Fibroblast of skin of abdomen (primary cell): ENCODE data around the gene GPC5.

ENCODE experiments used
- DNase-seq: peaks from one replicate; pipeline ENCODE4 v3.0.0-alpha.2; 2013

GPC5 gene

DNA sequence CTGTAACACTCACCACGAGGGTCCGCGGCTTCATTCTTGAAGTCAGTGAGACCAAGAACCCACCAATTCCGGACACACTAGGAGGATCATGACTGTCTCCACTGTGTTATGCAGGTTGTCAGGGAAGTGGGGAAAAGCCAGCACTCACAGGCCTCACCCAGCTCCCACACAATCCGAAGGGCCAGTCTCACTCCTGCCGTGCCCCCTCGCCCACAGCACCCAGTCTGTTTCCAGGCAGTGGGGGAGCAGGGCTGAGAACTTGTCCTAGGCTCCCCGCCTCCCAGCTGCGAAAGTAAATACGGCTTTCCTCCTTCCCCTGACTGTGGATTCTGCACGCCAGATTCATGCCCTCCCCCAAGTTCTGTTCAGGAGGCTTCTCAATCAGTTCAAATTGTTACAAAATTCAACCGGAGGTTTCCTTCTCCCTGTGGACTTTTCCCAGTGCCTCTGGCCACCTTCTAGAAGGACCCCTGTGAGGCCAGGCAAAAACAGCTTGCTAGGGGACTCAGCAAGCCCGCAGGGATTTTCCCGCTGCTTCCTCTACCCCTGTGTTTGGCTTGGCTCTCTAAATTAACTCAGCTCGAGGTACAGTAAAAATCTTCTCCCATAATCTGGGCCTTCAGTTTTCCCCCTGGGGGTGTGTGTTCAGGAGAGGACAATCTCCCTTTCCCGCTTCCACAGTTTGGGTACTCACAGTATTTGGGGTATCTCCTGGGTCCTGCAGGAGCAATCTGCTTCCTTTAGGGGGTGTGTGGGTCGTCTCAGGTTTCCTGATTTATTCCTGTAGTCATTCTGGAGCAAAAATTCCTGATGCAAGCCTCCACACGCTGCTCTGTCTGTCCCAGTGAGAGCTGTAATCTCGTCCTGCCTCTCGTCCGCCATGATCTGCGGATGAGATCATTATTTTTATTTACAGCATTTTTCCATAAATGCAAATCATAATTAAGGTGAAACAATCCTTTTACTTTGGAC is 899.8 kb downstream of the GPC5 start:
- DNase-seq = no peak

DNA sequence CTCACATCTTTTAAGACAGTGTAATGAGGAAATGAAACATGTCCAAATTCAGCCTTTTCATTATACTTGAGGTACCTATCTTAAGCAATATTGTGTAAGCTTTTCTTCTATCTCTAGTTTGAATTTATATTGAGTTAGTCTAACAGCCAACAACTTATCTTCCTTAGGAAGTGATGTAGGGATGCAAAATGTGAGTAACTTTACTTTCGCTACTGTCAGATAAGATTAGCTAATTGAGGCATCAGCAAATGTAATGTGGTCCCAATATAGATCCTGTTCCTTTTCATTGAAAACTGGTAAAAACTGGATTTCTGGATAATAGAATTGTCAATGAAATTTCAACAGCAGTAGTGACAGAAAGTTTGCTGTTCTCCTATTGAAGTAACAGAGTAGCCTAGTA is 902.2 kb downstream of the GPC5 start:
- no peak for DNase-seq

DNA sequence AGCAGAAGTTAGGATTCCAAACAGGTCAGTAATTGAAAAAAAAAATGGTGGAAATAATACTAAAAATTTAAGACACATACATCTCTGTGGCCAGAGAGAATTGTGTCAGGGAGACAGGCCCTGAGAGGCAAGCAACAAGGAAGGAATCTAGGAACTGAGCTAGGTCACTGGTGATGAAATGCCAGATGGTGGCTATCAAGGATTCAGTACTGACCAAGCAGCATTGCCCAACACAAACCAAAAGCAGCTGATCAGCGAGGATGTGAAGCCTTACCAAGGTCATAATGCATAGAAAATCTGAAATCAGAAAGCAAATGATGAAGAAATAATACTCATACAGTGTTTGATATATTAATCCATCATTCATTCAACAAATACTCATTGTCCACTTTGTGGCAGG is 905.0 kb downstream of the GPC5 start:
- peak; percentile 53 for DNase-seq

DNA sequence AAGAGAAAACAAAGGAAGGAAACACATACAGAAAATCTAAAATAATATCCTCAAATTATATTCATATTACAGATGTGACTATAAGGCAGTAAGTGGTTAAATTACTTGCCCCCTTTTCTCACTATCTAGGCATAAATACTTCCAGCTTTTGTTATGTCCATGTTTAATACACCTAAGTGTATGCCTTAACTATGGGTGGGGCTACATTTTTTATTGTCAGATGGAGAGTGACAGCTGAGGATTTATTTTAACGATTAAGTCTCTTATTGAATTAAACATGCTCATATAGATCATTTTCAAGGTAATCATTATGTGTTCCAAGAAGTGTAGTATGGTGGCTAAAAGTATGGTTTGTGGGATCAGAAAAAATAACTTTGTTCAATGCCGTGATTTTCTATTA is 909.3 kb downstream of the GPC5 start:
- DNase-seq = no peak

GRCh38 chr13:92312823-92313222 is 914.4 kb downstream of the GPC5 start:
- DNase-seq = no peak

- peak; percentile 21 for DNase-seq
Measured at GRCh38 chr13:92313382-92313781, 915.0 kb downstream of the GPC5 start.

GRCh38 chr13:92315265-92315664 is 916.8 kb downstream of the GPC5 start:
- DNase-seq = no peak

GRCh38 chr13:92316030-92316429 is 917.6 kb downstream of the GPC5 start:
- no peak for DNase-seq

DNA sequence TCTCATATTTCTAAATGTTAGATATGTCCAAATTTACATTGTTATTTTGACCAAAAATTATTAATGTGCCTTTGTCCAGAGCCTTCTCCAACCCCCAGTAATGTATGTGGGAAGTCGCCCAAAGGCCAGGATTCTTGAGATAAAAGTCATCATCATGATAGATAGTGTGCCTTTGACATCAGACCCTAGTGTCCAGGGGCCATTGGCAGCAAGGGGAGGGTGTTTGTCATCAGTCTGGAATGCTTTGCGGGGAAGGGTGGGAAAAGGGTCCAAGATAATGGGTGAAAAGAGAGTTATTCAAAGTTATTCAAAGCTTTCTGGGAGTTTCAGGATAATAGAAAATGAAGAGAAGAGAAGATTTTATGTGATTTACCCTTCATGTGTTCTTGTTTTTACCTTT is 918.6 kb downstream of the GPC5 start:
- DNase-seq = peak; percentile 70

GRCh38 chr13:92320323-92320722 is 921.9 kb downstream of the GPC5 start:
- no peak for DNase-seq

DNA sequence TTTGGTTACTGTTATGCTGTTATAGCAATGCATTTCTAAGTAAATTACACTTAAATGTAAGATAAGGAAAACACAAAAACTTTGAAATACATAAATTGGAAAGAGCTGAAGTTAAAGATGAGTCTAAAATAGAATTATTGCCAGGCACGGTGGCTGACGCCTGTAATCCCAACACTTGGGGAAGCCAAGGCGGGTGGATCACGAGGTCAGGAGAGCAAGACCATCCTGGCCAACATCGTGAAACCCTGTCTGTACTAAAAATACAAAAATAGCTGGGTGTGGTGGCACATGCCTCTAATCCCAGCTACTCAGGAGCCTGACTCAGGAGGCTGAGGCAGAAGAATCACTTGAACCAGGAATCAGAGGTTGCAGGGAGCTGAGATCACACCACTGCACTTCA is 922.8 kb downstream of the GPC5 start:
- DNase-seq = no peak

- no peak for DNase-seq
Measured at GRCh38 chr13:92345627-92346026, 947.2 kb downstream of the GPC5 start.

- DNase-seq = no peak
Measured at GRCh38 chr13:92346046-92346445, 947.6 kb downstream of the GPC5 start.

- peak; percentile 15 for DNase-seq
Measured at GRCh38 chr13:92354583-92354982, 956.2 kb downstream of the GPC5 start.

GRCh38 chr13:92355213-92355612 is 956.8 kb downstream of the GPC5 start:
- DNase-seq = peak; percentile 21

- peak; percentile 25 for DNase-seq
Measured at GRCh38 chr13:92362717-92363116, 964.3 kb downstream of the GPC5 start.

DNA sequence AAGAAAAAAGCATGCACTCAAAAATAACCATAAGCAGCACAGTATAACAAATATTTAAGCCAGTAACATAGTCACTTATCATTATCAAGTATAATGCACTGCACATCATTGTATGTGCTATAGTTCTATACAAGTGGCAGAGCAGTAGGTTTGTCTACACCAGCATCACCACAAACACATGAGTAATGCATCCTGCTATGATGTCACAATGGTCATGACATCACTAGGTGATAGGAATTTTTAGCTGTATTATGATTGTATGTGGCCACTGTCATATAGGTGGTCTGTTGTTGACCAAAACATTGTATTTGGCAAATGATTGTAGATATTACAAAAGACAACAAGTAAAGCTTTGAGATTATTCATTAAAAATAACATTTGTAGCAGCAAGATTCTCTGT is 967.5 kb downstream of the GPC5 start:
- DNase-seq = no peak

DNA sequence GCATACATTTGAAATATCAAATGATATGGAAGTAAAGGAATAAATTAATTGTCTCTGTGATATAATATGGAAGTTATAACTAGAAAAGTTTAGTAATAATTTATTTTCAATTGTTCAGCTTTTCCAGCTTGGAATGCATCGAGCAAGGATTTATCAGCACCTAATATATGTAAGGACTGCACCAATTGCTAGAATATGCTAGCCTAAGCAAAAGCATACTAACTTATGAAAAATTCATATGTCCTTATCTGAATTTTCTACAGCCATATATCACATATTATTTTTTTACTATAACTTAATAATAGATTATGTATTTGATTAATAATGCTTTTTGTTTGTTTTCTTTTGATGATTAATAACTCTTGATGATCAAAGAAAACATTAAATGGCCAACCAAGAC is 979.0 kb downstream of the GPC5 start:
- DNase-seq = no peak

- DNase-seq = no peak
Measured at GRCh38 chr13:92379371-92379770, 981.0 kb downstream of the GPC5 start.

DNA sequence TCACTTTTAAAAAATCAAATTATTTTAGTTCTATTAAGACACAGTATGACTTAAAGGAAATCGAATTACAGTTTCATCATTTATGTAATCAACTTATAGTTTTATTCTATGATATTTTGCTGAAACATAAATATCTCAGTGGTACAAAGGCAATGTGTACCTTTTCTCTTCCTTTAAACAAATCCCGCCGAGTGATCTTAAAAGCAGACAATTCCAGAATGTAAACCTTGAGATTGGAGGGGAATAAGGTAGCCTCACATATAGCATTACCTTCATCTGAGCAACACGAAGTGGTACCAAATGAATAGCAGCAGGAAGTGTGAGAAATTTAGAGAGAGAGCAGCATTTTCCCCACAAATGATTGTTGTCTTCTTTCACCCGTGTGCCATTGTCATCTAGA is 986.0 kb downstream of the GPC5 start:
- no peak for DNase-seq

- DNase-seq = no peak
Measured at GRCh38 chr13:92387245-92387644, 988.8 kb downstream of the GPC5 start.

DNA sequence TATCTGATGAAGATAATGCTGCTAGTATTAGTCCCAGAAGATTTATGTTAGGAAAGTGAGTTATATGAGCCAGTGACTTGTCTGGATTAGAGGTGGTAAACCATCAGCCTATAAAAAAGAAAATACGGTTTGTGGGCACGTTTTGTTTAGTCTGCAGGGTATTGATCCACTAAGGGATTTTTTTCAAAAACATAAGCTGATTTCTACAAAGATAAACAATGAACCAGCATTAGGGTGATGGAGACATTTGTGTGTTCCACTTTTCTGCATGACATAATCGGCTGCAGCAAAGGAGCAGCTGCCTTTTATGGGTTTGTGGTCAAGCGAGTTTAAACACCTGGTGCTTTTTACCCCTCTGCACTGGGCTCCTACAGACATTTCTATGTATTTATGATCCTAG is 991.8 kb downstream of the GPC5 start:
- peak; percentile 2 for DNase-seq

DNA sequence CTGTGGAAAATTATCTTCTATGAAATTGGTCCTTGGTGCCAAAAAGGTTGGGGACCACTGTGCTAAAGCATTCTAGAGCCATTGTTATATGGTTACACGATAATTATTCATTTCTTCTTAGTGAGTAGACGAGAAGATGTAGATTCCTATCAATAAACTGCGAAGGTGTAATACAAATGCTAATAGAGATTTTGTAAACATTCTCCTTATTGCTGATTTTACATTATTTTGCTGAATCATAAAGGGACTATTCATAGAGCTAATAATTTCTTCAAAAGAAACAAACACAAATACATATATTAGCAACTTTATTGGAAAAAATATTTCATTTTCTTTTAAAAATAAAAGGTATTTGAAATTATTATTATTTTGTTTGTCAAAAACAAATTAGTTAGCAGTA is 1005.2 kb downstream of the GPC5 start:
- no peak for DNase-seq

DNA sequence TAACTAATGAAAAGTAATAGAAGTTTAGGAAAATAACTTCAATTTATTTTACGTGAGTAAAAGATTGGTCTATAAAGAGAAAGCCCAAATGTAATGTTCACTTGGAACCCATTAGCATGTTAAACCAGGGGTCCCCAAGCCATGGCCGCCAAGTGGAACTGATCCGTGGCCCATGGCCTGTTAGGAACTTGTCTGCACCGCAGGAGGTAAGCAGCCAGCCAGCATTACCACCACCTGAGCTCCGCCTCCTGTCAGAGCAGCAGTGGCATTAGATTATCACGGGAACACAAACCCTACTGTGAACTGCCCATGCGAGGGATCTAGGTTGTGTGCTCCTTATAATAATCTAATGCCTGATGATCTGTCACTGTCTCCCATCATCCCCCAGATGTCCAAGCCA is 1009.4 kb downstream of the GPC5 start:
- DNase-seq = no peak

GRCh38 chr13:92412481-92412880 is 1014.1 kb downstream of the GPC5 start:
- DNase-seq = no peak
